Effector memory CD4-positive, alpha-beta T cell (primary cell): ENCODE data around the gene UMODL1.

Source experiments
- DNase-seq, 3 donors: peaks; one replicate each; pipeline ENCODE4 v3.0.0-alpha.2; 2020
- H3K27ac ChIP-seq: 2 replicates; pipeline ENCODE4 v1.7.0; 2013; ENCODE audit warnings: mild to moderate bottlenecking, low read length, moderate library complexity; ENCODE audit not compliant: insufficient read depth, poor library complexity, severe bottlenecking
- H3K27me3 ChIP-seq: replicated peaks from 2 replicates; pipeline ENCODE4 v1.7.0; 2013; ENCODE audit warnings: mild to moderate bottlenecking, low read length; ENCODE audit not compliant: insufficient read depth, control insufficient read depth, poor library complexity, severe bottlenecking
- H3K36me3 ChIP-seq: 2 replicates; pipeline ENCODE4 v1.7.0; 2013; ENCODE audit warnings: mild to moderate bottlenecking, low read length, moderate library complexity; ENCODE audit not compliant: control insufficient read depth, insufficient read depth
- H3K4me1 ChIP-seq: 2 replicates; pipeline ENCODE4 v1.7.0; 2013; ENCODE audit warnings: low read length, mild to moderate bottlenecking; ENCODE audit not compliant: control insufficient read depth, insufficient read depth, poor library complexity, severe bottlenecking
- H3K4me3 ChIP-seq: 2 replicates; pipeline ENCODE4 v1.7.0; 2013; ENCODE audit warnings: low read length, low read depth, mild to moderate bottlenecking; ENCODE audit not compliant: insufficient read depth, poor library complexity, severe bottlenecking
- H3K9me3 ChIP-seq: 2 replicates; pipeline ENCODE4 v1.7.0; 2013; ENCODE audit warnings: mild to moderate bottlenecking, low read length, moderate library complexity; ENCODE audit not compliant: control insufficient read depth

Gene UMODL1

DNA sequence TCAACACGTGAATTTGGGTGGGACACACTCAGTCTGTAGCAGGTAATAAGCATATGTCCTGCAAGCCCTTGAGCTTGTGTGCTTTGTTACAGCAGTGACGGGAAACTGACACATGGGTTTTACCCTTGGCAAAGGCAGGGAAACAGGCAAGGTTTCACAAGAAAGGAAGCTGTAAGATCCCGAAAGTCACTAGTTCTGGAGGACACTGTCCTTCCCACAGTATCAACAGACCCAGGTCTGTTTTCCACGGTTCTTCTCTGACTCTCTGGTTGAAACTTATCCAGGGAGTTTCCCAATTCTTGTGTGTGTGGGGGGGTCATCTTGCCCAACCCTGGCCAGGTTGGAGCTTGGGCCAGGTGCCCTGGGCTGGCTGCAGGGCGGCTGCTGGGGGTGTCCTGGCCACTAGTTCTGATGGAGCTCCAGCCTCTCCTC is 31.6 kb upstream of the UMODL1 start:
- Histone ChIP-seq H3K4me3 (no peak overlapping the region), H3K36me3 (no peaks in the 10 kb centered on the region), H3K9me3 (no peaks in the 10 kb centered on the region), H3K27ac (no peak overlapping the region), H3K27me3 (no peaks in the 10 kb centered on the region), H3K4me1 (no peaks in the 10 kb centered on the region)
- DNase-seq, result no peak

DNA sequence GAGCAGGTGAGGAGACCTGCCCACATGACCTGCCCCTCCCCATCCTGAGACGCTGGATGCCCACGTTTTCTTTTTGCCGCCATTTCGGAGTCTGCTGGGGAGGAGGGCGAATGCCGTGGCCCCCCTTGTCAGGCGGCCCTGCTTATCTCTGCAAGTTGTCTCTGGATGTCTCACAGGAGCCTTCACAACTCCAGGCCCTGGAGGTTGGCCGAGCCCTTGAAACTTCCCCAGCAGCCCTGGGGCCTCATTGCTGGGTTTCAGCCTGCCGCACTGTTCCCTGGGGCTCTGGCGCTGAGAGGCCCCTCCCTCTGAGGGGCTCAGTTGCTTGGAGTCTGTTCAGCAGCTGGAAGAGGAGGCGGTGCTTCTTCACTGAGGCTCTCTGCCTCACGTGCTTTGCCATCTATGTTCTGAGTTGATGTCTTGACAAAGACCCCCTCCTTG is 31.2 kb upstream of the UMODL1 start:
- Histone ChIP-seq H3K27me3 (no peaks in the 10 kb centered on the region), H3K27ac (no peak overlapping the region), H3K4me1 (no peaks in the 10 kb centered on the region), H3K9me3 (no peaks in the 10 kb centered on the region), H3K4me3 (no peak overlapping the region), H3K36me3 (no peaks in the 10 kb centered on the region)
- no peak for DNase-seq

DNA sequence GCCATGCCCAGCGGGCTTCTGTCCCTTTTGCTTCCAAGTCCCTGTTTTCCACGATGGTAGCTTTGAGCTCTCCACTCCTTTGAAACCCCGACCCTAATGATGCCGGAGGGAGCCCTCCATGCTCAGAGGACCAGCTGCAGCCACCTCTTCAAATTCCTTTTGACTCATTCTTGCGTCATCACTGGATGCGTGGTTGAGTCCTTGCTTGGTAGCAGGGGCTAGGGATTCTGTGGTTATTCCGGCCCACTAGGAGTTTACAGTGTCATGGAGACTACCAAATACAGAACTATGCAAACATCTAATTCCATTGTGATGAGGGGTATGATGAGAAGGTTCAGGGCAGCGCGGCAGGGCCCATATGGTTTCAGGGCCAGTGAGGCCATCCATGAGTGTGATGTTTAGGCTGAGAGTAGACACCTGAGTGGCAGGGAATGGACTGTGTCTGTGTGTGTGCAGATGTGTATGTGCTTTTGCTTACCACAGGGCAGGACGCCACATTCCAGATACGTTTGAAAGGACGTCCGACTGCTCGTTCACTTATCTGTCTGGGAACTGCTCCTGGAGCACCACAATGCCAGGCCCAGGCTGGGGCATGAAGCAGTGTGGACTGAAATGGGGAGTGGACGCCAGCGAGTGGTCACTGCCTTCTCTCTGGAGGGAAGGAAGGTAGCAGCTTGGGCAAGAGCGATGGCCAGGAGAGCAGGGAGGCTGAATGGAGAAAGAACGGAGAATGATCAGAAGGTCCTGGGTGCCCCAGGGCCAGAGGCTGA is 30.5 kb upstream of the UMODL1 start:
- H3K36me3 ChIP-seq, result no peaks in the 10 kb centered on the region
- H3K9me3 ChIP-seq, result no peaks in the 10 kb centered on the region
- H3K4me1 ChIP-seq, result no peaks in the 10 kb centered on the region
- no peak overlapping the region for H3K27ac ChIP-seq
- no peak for DNase-seq
- no peak overlapping the region for H3K4me3 ChIP-seq
- H3K27me3 ChIP-seq, result no peaks in the 10 kb centered on the region

GRCh38 chr21:42041246-42041645 is 29.9 kb upstream of the UMODL1 start:
- H3K27me3 ChIP-seq, result no peaks in the 10 kb centered on the region
- no peak overlapping the region for H3K27ac ChIP-seq
- no peak overlapping the region for H3K4me3 ChIP-seq
- no peaks in the 10 kb centered on the region for H3K9me3 ChIP-seq
- no peaks in the 10 kb centered on the region for H3K36me3 ChIP-seq
- no peak for DNase-seq
- no peaks in the 10 kb centered on the region for H3K4me1 ChIP-seq

DNA sequence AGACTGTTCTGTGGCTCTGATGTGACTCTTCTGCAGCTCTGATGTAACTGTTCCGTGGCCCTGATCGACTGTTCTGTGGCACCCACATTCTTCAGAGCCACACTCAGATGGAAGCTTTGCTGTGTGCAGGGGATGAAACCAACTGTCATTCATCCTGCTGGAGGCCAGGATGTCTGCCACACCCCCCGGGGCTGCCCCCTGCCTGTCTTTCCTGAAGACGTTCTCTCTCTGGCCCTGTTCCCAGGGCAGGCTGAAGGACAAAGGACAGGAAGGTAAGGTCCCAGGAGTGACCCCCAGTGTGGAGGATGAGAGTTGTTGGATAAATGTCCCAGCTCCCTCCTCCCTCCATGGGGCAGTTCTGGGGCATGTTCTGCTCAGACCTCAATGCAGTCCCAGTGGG is 29.4 kb upstream of the UMODL1 start:
- Histone ChIP-seq H3K27me3 (no peaks in the 10 kb centered on the region), H3K9me3 (no peaks in the 10 kb centered on the region), H3K36me3 (no peaks in the 10 kb centered on the region), H3K27ac (no peak overlapping the region), H3K4me3 (no peak overlapping the region), H3K4me1 (no peaks in the 10 kb centered on the region)
- DNase-seq, result no peak

- H3K36me3 ChIP-seq, result no peaks in the 10 kb centered on the region
- H3K4me3 ChIP-seq, result no peak overlapping the region
- no peaks in the 10 kb centered on the region for H3K4me1 ChIP-seq
- DNase-seq, result no peak
- H3K9me3 ChIP-seq, result no peaks in the 10 kb centered on the region
- H3K27me3 ChIP-seq, result no peaks in the 10 kb centered on the region
- no peak overlapping the region for H3K27ac ChIP-seq
These were observed 28.5 kb upstream of the UMODL1 start for GRCh38 chr21:42042651-42043050.

GRCh38 chr21:42043201-42043895 is 27.8 kb upstream of the UMODL1 start:
- H3K4me3 ChIP-seq, result no peak overlapping the region
- no peaks in the 10 kb centered on the region for H3K36me3 ChIP-seq
- DNase-seq, result no peak

GRCh38 chr21:42043961-42044360 is 27.2 kb upstream of the UMODL1 start:
- H3K9me3 ChIP-seq, result no peaks in the 10 kb centered on the region
- H3K4me1 ChIP-seq, result no peaks in the 10 kb centered on the region
- H3K36me3 ChIP-seq, result no peaks in the 10 kb centered on the region
- DNase-seq, result no peak
- no peak overlapping the region for H3K4me3 ChIP-seq
- no peak overlapping the region for H3K27ac ChIP-seq
- H3K27me3 ChIP-seq, result no peaks in the 10 kb centered on the region

More at GRCh38 chr21:42043201-42043895, 27.8 kb upstream of the UMODL1 start:
- H3K9me3 ChIP-seq, result no peaks in the 10 kb centered on the region
- H3K27ac ChIP-seq, result no peak overlapping the region
- no peaks in the 10 kb centered on the region for H3K4me1 ChIP-seq
- no peaks in the 10 kb centered on the region for H3K27me3 ChIP-seq

DNA sequence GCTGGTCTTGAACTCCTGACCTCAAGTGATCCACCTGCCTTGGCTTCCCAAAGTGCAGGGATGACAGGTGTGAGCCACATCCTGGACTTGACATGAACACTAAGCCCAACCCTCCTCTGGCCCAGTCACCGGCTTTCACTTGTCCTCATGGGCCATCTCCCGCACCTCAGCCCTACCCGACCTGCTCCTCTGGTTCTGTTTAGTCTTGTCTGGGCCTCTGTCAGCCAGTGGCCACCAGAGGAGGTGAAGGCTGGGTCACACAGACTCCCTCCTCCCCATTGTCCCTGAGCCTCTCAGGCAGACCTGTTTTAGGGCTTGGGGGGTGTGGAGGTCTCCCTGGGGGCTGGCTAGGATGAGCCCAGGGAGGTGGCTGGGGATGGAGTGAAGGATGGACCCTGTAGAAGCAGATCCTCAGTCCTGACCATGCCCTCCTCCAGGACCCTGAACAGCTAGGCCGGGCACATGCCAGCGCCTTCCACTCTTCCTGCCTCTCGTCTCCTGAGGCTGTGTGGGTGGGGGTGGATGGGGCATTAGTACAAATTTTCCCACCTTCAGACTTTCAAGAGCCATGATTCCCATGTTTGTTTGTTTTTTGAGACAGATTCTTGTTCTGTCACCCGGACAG is 26.1 kb upstream of the UMODL1 start:
- H3K27ac ChIP-seq, result no peak overlapping the region
- DNase-seq, result no peak
- no peaks in the 10 kb centered on the region for H3K4me1 ChIP-seq
- no peaks in the 10 kb centered on the region for H3K27me3 ChIP-seq
- H3K36me3 ChIP-seq, result no peaks in the 10 kb centered on the region
- no peaks in the 10 kb centered on the region for H3K9me3 ChIP-seq
- H3K4me3 ChIP-seq, result no peak overlapping the region
